GF-D8 (cell line): ENCODE results near the gene CILP.
A peak's percentile ranks its signal among the peaks of the same experiment; 100 is the strongest.
"Not testable (repeated sequence)": the region's sequence is repeated elsewhere in the genome, so short reads cannot be mapped to it uniquely, and the experiment has no call there.

Experiments used
- DNase-seq: peaks from one replicate; lab custom pipeline; 2025; lab: John Stamatoyannopoulos, UW

The CILP gene

DNA sequence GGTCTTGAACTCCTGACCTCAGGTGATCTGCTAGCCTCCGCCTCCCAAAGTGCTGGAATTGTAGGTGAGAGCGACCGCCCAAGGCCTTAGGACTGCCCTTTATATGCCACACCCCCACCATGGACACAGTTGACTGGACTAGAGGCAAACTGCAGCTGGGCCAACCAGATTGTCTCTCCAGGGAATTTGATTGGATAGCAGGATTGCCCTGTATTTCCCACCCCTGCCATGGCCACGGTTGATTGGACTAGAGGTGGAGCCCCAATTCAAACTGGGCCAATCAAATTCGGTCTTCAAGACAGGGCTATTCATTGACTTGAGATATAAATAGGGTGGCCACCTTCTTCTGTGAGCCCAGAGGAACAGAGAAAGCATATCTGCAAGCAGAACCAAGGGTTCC is 19.3 kb downstream of the CILP start:
- DNase-seq = no peak

GRCh38 chr15:65189102-65189740 is 22.1 kb downstream of the CILP start:
- DNase-seq = peak; percentile 20

- DNase-seq = not testable (repeated sequence)
Measured at GRCh38 chr15:65188472-65188871, 22.8 kb downstream of the CILP start.

- DNase-seq = peak; percentile 93
Measured at GRCh38 chr15:65184868-65185717, 26.2 kb downstream of the CILP start, which contains the start of gene CLPX. Gene CLPX, minus strand, starts transcription at chr15:65185342. Its CDS starts 189 bp downstream, at chr15:65185153.

GRCh38 chr15:65184305-65184867 is 26.9 kb downstream of the CILP start:
- DNase-seq = no peak

GRCh38 chr15:65183865-65184159 is 27.5 kb downstream of the CILP start:
- DNase-seq = no peak

DNA sequence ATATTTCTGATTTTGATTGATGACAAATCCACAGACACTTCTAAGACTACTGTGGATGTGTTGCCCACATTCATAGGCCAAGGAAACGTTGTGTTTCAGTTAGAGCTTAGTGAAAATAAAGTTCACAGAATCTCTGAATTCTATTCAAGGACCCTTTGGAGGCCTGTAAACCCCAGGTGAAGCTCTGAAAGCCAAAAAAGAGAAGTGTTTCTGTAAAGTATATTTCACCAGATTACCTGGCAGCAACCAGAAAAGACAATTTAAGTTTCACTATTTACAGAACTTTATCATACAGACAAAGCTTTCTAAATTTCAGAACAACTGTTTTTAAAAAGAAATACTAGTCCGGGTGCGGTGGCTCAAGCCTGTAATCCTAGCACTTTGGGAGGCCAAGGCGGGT is 28.7 kb downstream of the CILP start:
- no peak for DNase-seq

GRCh38 chr15:65181582-65182353 is 29.5 kb downstream of the CILP start:
- DNase-seq = not testable (repeated sequence)

DNA sequence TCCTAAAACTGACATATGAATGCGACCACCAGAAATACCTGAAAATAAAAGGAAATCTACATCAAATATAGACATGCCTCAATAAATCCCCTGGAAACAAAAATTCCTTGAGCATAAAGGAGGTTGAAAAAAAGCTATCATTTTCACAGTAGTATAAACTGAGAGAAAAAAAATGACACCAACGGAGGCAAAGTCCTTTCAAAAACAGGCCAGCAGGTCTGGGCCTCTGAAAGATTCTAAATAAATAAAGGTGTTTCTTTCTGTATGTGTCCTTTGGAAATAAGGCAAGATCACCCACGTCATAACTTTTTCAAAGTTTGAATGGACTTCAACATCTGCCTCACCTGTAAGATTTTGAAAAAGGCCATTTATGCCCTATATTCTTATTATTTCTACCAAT is 31.1 kb downstream of the CILP start:
- DNase-seq = no peak

GRCh38 chr15:65177901-65178300 is 33.4 kb downstream of the CILP start:
- DNase-seq = no peak

GRCh38 chr15:65176056-65176455 is 35.2 kb downstream of the CILP start:
- DNase-seq = no peak

- no peak for DNase-seq
Measured at GRCh38 chr15:65175511-65175910, 35.8 kb downstream of the CILP start.

- no peak for DNase-seq
Measured at GRCh38 chr15:65174509-65174908, 36.8 kb downstream of the CILP start.

DNA sequence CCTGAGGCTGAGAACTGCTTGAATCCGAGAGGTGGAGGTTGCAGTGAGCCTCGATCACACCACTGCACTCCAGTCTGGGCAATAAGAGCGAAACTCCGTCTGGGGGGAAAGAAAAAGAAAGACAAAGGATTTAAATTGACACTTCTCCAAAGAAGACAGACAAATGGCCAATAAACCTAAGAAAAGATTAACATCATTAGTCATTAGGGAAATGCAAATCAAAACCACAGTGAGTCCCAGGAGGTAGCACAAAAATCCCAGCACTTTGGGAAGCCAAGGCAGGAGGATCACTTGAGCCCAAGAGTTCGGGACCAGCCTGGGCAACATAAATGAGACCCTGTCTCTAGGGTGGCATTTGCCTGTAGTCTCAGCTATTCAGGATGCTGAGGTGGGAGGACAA is 38.7 kb downstream of the CILP start:
- DNase-seq = no peak

DNA sequence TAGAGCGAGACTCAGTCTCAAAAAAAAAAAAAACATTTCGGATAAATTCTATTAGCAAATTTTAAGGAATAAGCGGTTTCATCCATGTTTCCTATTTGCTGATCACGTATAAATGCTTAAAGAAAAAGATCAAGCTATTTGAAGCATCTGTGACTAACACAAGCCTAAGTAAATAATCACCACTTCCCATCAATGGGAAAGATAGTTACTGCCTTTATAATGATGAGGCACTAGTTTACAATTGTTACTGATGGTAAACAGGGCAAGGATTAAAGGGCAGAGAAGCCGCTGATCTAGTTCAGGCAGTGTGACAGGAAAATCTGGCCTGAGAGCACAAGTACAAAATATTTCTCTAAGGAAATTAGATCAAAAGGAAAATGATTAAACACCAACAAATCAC is 39.8 kb downstream of the CILP start:
- DNase-seq = no peak

- DNase-seq = no peak
Measured at GRCh38 chr15:65165875-65166274, 45.4 kb downstream of the CILP start.

DNA sequence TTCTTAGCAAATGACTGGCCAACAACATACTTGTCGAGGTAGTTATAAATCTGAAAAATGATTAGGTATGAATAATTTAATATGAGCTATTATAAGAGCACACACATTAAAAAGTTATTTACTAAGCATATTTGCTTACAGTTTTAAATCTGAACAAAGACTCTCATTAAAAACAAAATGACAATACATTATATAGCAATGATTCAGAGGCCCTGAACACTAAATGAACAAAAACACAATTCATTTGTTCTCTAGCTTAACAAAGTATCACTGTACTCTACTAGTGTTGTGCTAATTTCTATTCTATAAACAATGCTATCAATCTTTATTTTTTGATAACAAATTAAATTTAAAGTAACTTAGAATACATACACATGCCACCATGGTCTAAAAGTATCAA is 47.1 kb downstream of the CILP start:
- DNase-seq = no peak

- no peak for DNase-seq
Measured at GRCh38 chr15:65163041-65163440, 48.2 kb downstream of the CILP start.

- DNase-seq = no peak
Measured at GRCh38 chr15:65156692-65157091, 54.6 kb downstream of the CILP start.

- no peak for DNase-seq
Measured at GRCh38 chr15:65154720-65155119, 56.6 kb downstream of the CILP start.

- no peak for DNase-seq
Measured at GRCh38 chr15:65147902-65148301, 63.4 kb downstream of the CILP start.

DNA sequence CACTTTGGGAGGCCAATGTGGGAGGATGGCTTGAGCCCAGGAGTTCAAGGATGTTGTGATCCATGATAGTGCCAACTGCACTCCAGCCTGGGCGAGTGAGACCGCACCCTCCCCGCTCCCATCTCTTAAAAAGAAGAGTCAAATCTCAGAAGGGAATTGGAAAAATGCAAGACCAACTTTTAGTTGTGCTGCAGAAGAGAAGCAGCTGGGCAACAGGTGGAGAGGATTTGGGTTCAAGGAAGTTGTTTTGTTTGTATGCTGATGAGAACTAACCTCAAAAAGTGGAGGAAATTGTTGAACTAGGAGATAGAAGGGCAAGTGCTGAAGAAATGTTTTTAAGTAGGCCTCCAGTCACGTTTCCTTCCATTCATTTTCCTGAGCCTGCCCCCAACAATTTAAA is 64.8 kb downstream of the CILP start:
- DNase-seq = no peak
